HUES48 (cell line): ENCODE data around the gene SH3RF3.

Source experiments
- H3K27ac ChIP-seq: one replicate; pipeline ENCODE4 v1.7.0; 2013; ENCODE audit warnings: low read depth, low read length, inconsistent platforms
- H3K27me3 ChIP-seq: 2 replicates; pipeline ENCODE4 v1.6.1; 2013; ENCODE audit warnings: mild to moderate bottlenecking, low read length; ENCODE audit not compliant: control insufficient read depth, insufficient read depth
- H3K36me3 ChIP-seq: 2 replicates; pipeline ENCODE4 v1.6.1; 2013; ENCODE audit warnings: low read length; ENCODE audit not compliant: control insufficient read depth, insufficient read depth
- H3K4me1 ChIP-seq: 2 replicates; pipeline ENCODE4 v1.6.1; 2013; ENCODE audit warnings: mild to moderate bottlenecking, low read length; ENCODE audit not compliant: control insufficient read depth, insufficient read depth
- H3K4me3 ChIP-seq: 2 replicates; pipeline ENCODE4 v1.5.1; 2013; ENCODE audit warnings: mild to moderate bottlenecking, low read depth, low read length
- H3K9ac ChIP-seq: 2 replicates; pipeline ENCODE4 v1.6.1; 2013; ENCODE audit warnings: mild to moderate bottlenecking, low read depth, low read length, moderate library complexity
- H3K9me3 ChIP-seq: 2 replicates; pipeline ENCODE4 v1.6.1; 2013; ENCODE audit warnings: low read length; ENCODE audit not compliant: control insufficient read depth, insufficient read depth

SH3RF3 gene

DNA sequence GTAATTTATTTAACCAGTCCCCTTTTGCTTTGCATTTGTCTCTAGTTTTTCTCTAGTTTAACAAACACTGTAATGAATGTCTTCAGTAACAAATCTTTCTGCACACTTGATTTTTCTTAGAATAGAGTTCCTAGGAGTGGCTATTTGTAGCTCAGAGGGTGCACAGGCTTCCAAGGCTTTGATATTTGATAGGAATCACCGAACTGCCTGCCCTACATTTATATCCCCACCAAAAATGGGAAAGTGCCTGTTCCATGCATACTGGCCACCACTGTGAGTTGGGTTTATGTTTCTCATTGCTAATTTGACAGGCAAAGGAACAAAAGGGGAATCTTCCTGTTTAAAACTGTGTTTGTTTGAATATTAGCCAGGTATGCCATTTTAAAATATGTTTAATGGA is 238.7 kb downstream of the SH3RF3 start:
- H3K4me3 ChIP-seq = no peak overlapping the region
- no peak overlapping the region for H3K9ac ChIP-seq
- H3K9me3 ChIP-seq = no peaks in the 10 kb centered on the region
- no peaks in the 10 kb centered on the region for H3K36me3 ChIP-seq
- H3K27ac ChIP-seq = no peak overlapping the region
- no peaks in the 10 kb centered on the region for H3K27me3 ChIP-seq
- H3K4me1 ChIP-seq = no peaks in the 10 kb centered on the region

DNA sequence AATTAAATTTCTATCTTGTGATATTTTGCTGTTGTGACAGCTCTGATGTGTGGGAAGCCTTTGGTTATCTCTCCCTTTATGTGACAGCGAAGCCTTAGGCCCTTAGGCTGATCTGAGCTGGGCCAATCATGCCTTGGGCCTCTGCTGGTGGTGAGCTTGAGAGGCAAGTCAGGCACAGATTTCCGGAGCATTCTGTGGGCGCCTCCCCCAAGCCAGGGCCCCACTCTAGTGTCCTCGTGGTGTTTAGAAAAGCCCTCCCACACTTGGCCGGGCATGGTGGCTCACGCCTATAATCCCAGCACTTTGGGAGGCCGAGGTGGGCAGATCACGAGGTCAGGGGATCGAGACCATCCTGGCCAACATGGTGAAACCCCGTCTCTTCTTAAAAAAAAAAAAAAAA is 239.8 kb downstream of the SH3RF3 start:
- H3K27me3 ChIP-seq = no peaks in the 10 kb centered on the region

DNA sequence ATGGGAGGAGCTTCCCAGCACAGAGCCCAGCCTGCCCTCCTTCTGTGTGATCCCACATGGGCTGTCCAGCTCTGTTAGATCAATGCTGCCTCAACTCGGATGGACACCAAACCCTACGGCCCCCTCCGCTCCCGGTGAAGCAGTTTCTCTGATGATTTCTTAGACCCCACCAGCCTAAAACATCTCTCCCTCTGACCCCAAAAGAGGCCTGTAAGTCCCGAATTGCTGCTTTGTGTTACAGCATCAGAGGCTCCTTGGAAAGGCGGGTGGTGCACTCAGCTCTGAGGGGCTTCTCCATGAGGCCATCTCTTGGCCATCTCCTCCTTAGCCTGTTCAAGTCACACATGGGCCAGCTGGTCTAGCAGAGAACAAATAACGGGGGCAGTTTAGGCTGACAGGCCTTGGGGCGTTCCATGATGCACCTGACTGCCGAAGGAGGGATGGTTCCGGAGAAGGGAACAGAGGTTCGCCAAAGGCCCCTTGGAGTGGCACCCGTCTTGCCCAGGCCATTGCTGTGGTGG is 240.7 kb downstream of the SH3RF3 start:
- Histone ChIP-seq H3K4me1 (no peaks in the 10 kb centered on the region), H3K9ac (no peak overlapping the region), H3K27ac (no peak overlapping the region), H3K27me3 (no peaks in the 10 kb centered on the region), H3K4me3 (no peak overlapping the region), H3K36me3 (no peaks in the 10 kb centered on the region), H3K9me3 (no peaks in the 10 kb centered on the region)

More for the DNA sequence above, 239.8 kb downstream of the SH3RF3 start:
- Histone ChIP-seq H3K4me3 (no peak overlapping the region), H3K9me3 (no peaks in the 10 kb centered on the region), H3K36me3 (no peaks in the 10 kb centered on the region), H3K4me1 (no peaks in the 10 kb centered on the region), H3K27ac (no peak overlapping the region), H3K9ac (no peak overlapping the region)

DNA sequence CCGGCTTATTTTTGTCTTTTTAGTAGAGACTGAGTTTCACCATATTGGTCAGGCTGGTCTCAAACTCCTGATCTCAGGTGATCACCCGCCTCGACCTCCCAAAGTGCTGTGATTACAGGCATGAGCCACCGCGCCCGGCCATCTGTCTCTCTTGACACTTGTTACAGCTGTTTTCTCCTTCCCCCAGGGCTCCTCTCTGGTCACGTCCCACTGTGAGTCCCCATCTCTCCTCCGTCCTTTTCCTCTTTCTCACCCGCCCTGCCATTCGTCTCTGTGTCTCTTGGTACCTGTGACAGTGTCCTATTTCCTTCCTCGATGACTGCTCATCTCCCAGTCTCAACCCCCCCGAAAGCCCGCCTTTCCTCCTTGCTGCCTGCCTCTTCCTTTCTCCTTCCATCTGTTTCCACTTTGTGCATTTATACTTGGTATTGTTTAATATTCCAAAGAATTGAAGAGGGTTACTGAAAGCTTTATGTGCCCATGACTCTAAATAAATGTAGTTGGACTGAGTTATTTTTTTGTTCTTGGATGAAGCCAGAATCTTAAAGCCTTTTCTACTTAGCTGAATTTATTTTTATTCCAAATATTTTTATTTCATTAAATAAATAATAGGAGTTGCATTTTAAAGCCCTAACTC is 241.5 kb downstream of the SH3RF3 start:
- no peaks in the 10 kb centered on the region for H3K27me3 ChIP-seq

DNA sequence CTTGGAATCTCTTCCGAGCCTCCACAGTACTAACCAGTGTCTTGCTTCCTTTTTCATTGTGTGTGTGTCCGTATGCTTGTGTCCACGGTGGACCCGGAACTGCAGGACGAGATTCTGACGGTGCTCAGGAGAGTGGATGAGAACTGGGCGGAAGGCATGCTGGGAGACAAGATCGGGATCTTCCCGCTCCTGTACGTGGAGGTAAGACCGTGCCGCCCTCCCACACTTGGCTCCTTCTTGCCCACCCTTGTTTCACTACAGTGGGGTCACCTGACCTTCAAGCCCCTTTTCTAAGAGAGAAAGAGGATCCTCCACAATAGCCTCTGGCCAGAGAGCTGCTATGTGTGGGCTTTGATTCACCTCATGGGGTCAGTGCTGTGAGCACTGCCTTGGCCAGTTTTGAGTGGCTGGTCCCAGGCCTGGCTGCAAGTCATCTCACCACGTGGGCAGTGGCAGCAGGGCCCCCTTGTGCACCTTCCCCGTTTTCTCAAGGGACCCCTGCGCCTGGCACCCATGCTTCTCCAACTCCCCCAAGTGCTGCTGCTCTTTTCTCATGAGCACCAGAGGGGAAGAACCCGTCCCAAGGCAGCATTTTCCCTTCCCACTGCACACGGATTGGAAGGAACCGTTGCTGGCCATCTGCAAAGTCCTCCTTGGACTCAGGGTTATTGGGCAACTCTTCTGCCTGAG is 242.6 kb downstream of the SH3RF3 start:
- H3K27me3 ChIP-seq = no peaks in the 10 kb centered on the region
- no peak overlapping the region for H3K27ac ChIP-seq
- no peak overlapping the region for H3K4me3 ChIP-seq
- H3K4me1 ChIP-seq = no peaks in the 10 kb centered on the region
- H3K9ac ChIP-seq = no peak overlapping the region
- no peaks in the 10 kb centered on the region for H3K36me3 ChIP-seq
- H3K9me3 ChIP-seq = no peaks in the 10 kb centered on the region

More for the DNA sequence above, 241.5 kb downstream of the SH3RF3 start:
- Histone ChIP-seq H3K4me1 (no peaks in the 10 kb centered on the region), H3K9ac (no peak overlapping the region), H3K36me3 (no peaks in the 10 kb centered on the region), H3K4me3 (no peak overlapping the region), H3K27ac (no peak overlapping the region), H3K9me3 (no peaks in the 10 kb centered on the region)

DNA sequence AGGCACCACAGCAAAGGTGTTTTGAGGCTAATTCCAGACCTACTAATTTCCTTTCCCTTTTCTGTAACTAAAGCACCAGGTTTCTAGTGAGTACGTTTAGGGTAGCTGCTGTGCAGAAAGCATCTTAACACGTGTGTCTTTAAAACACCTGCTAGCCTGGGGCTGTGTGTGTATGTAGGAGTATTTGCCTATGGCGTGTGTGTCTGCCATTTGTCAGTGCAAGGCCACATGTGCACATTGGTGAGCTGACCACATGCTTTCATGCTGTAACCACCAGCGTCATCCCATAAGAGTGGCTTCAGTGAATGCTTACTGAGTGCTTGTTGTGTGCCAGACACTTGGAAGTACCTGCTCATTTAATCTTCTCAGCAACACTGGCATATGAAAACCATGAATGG is 243.2 kb downstream of the SH3RF3 start:
- Histone ChIP-seq H3K36me3 (no peaks in the 10 kb centered on the region), H3K27me3 (no peaks in the 10 kb centered on the region), H3K9ac (no peak overlapping the region), H3K9me3 (no peaks in the 10 kb centered on the region), H3K27ac (no peak overlapping the region), H3K4me1 (no peaks in the 10 kb centered on the region), H3K4me3 (no peak overlapping the region)

DNA sequence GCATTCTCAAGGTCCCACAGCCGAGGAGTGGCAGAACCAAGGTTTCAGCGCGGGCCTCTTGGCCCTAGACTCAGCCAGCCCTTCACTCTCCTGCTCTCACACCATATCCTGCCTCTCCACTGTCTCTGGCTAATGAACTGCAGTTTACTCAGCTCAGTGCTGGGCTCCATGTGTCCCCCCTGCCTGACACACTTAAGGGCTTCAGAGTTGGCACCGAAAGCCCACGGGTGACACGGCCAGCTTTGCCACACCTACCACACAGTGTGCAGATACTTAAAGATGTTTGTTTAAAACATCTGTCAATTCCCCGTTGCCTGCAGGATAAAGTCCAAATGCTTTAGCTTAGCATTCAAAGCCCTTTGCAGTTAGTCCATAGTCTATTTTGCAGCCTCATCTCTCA is 243.6 kb downstream of the SH3RF3 start:
- no peaks in the 10 kb centered on the region for H3K27me3 ChIP-seq
- H3K9ac ChIP-seq = no peak overlapping the region
- H3K4me1 ChIP-seq = no peaks in the 10 kb centered on the region

DNA sequence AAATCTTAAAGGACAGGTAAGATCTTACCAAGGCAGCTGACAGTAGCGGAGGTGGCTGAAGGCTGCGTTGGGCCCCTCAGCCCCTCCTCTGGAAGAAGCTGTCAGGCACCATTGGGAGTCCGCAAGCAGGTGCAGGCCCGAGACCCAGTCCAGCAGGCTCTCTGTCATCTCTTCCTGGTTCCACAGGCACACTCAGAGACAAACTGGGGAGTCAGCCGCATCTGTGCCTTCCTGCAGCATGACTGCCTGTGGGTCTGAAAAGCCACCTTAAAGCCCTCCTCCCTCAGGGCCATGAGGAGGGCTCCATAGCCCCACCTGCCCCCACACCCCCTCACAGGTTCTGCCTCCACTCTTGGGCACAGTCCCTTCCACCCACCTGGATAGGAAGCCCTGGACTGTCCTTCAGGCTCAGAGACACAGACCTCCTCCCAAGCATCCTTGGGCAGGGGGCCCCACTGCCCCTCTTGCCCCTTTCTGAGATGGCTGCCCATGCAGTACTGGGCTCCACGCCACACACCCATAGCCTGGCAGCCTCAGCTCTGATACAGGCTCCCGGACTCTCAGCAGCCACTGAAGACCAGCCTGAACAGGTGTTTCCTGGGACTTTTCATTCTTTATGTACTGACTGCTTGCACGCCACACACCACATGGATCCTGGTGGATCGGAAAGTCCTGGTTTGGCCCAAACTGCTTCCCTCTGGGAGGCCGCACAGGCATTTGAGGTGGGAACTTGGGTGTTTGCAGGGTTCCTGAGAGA is 245.0 kb downstream of the SH3RF3 start:
- Histone ChIP-seq H3K4me1 (no peaks in the 10 kb centered on the region), H3K9ac (no peak overlapping the region), H3K27ac (no peak overlapping the region), H3K27me3 (no peaks in the 10 kb centered on the region), H3K4me3 (no peak overlapping the region), H3K36me3 (no peaks in the 10 kb centered on the region), H3K9me3 (no peaks in the 10 kb centered on the region)

More for the DNA sequence above, 243.6 kb downstream of the SH3RF3 start:
- Histone ChIP-seq H3K4me3 (no peak overlapping the region), H3K27ac (no peak overlapping the region), H3K36me3 (no peaks in the 10 kb centered on the region), H3K9me3 (no peaks in the 10 kb centered on the region)

DNA sequence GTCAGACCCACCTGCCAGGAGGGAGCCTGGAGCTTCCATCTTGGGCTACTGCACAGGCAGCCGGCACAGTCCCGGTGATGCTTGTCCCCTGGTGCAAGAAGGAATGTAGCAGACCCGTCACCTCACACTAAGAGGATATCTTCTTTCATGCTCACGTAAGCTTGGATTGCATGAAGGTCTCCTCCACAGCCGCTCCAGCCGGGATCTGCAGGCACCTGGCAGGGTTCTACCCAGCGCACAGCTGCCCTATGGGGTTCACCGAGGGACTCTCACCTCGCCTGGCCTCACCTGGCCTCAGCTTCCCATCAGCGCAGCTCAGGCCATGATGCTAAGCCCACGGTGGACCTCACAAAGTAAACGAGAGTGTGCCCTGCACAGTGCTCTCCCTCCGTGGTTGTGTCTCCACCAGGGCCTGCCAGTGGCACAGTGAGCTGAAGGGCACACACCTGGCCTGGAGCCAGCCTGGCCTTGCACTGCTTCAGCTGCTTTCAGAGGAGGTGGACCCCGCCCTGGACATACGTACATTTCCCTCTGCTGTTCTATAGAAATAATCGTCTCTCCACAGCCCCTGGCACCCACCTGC is 245.6 kb downstream of the SH3RF3 start:
- no peak overlapping the region for H3K4me3 ChIP-seq
- H3K4me1 ChIP-seq = no peaks in the 10 kb centered on the region
- no peaks in the 10 kb centered on the region for H3K36me3 ChIP-seq
- H3K27me3 ChIP-seq = no peaks in the 10 kb centered on the region
- H3K9me3 ChIP-seq = no peaks in the 10 kb centered on the region
- H3K27ac ChIP-seq = no peak overlapping the region
- no peak overlapping the region for H3K9ac ChIP-seq

DNA sequence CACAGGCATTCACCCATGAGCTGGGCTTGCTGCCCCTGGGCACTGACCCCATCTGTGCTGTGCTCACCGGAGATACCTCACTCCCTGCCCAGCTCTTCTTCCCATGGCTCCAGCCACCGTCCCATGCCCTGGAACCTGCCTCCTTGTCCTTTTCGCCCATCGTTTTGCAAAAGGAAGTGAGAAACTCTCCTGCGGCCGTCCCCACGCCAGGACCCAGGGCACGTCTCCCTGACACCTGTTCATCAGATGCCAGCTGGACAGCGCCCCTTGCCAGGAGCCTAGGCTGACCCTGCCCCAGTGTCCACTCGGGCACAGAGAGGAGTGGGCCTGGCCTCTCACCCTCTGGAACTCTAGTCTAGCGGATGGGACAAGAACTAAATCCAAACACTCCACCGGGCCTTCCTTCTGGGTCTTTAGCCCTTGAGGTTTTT is 246.1 kb downstream of the SH3RF3 start:
- no peak overlapping the region for H3K4me3 ChIP-seq
- H3K4me1 ChIP-seq = no peaks in the 10 kb centered on the region
- H3K36me3 ChIP-seq = no peaks in the 10 kb centered on the region
- H3K9ac ChIP-seq = no peak overlapping the region
- no peaks in the 10 kb centered on the region for H3K27me3 ChIP-seq
- H3K9me3 ChIP-seq = no peaks in the 10 kb centered on the region
- H3K27ac ChIP-seq = no peak overlapping the region
